Fibroblast of skin of abdomen (primary cell): ENCODE data around the gene PRDM13.
"Not testable (repeated sequence)": the region's sequence is repeated elsewhere in the genome, so short reads cannot be mapped to it uniquely, and the experiment has no call there.

Experiments
- DNase-seq: peaks from one replicate; pipeline ENCODE4 v3.0.0-alpha.2; 2013

Gene PRDM13

DNA sequence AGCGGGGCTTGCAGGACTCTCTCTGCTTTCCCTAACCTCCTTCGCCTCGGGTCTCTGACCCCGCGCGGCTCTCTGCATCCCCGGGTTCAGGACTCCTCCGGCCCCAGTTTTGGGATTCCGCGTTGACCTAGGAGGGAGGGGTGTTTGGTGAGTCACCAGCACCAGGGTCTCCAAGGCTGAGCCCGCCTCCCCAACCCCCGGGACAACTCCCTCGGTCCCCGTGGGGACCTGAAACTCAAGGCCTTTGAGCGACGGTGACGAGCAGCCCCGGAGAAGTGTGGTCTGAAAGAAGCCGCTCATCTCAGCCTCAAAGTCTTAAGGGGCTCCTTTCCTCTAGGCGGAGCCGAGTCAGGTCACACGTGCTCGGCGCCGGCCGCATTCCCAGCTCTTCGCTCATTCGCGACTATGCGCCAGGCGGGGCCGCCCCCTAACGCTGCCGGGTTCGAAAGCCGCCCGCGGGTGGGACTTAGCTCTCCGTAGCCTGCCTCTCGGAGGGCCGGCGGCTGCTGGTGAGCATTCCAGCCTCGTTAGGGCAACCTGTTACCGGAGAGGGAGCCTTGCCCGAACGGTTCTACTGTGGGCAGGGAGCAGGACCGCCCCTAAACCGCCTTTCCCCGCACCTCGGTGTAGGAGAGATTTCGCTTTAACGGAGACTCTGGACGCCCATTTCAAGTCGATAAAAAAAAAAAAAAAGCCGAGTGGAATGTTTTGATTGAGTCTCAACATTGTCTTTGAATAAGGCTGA, 3.0 kb upstream of the PRDM13 start:
- DNase-seq: no peak

DNA sequence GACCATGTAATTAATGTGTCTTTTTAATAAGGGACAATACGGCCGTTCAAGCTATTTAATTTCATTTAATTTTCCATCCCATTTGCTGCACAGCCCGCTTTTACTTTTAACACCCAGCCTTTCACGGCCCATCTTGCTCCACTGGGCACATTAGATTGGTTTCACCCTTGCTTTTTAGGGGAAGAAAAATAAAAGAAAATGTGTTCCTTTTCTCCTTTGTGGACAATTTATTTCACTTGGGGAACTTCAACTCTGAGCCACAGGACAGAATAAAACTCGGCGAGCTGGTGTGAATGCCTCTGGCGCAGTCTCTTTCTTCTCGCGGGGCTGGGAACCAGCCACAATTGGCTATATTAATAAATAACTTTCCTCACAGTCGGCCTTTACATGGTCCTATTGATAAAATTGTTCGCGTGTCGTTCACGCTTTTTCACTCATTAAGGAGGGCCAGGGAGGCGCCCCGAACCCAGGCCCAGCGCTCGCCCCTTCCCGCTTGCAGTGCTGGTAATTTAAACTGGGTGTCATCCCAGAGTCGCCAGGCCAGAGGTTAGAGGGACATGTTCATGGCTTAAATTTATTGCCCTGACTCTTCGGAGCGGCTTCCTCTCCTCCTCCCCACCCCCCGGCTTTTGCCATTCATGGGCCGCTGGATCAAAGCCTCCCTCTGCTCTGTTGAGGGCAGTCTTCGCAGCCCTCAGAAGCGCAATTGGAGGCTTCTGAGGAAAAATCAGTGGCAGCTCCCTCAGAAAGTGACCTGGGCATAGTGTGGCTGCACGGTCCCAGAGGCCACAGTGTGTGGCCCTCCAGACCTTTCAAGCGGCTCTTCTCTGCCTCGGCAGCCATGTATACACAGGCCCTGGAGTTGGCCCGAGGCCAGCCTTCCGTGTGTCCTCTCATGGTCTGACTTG, 2.2 kb upstream of the PRDM13 start:
- no peak for DNase-seq

DNA sequence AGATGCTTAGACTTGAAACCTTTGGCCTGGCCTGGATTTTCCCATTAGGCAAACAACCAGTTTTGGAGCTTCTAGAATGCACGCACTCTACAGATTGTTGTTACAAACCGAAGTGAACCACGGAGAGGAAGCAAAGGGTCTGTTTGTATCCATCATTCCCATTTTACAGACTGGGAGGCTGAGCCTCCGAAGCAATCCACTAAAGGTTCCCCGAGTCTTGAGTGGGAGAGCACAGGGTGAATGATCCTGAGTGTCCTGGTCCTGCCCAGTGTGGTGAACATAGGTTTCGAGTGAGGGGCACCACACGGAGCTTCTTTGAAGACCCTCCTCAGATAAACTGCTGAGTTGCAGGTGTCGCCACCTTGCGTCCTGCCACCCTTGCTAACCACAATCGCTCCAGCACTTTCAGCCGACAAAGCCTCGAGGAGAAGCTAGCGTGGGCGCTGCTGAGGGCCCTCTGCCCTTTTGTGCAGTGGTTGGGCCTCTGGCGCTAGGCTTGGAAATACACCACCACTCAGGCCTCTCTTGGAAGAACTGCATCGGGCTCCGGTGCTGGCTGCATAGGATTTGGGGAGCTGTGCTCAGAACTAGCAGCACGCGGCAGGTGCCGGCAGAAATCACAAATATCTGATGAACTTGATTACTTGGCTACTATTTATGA, 1.4 kb upstream of the PRDM13 start:
- DNase-seq: no peak

DNA sequence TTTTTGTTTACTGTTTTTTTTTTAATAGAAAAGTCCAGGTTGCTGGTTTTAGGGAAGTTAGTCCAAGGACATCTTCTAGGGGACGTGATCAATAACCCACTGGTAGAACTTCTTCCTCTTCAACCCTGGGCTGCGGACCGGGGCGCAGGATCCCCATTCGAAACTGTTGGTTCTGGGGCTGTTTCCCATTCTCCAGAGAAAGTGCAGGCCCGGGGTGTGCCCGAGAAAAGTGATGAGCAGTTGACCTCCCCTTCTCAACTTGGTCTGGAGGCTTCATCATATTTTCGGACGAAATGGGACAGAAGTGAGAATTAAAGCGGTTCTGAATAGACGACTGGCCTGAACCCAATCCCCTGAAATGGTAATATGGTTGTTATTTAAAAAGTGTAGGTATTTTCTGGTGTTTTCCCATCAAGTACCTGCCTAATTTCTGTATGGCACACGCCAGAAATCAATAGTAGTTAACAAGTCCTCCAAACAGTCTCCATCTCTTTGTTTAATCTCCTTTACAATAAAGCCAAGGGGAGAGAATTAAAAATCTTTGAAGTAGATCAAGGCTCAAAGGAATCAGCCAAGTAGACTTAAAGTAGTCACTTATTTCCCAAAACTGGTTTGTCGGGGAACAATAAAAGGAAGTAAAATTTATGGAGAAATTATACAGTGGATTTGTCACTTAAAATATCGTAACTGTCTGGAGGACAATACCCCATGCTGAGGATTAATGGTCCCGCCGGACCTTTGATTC, 550 bp upstream of the PRDM13 start:
- no peak for DNase-seq

DNA sequence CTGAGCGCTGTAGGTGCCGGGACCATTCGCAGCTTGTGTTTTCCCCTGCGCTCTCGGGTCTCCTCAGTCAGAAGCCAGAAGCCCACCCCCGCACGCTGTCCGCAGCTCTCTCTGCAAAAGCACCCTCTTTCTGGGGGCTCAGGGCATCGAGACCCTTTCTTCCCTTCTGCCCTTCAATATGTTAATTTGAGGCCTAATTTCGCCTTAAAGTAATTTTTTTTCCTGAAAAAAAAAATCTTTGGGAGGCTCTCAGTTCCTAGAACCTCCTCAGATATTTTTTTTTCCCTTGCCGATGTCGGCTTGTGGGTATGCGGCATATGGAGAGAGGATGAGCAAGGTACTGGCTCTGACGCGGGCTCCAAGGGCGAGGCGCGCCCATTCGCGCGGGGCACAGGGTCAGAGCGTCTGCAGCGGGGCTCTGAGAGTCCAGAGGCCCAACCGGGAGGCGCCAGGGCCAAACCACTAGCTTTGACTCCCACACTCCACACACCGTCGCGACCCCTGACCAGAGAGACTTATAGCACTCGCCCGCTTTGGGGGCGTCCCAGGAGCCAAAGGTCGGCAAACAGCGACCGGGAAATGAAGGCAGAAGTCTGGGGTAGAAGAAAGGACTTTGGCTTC, 893 bp downstream of the PRDM13 start:
- DNase-seq: no peak

GRCh38 chr6:99608059-99608885, 1.6 kb downstream of the PRDM13 start:
- DNase-seq: no peak

DNA sequence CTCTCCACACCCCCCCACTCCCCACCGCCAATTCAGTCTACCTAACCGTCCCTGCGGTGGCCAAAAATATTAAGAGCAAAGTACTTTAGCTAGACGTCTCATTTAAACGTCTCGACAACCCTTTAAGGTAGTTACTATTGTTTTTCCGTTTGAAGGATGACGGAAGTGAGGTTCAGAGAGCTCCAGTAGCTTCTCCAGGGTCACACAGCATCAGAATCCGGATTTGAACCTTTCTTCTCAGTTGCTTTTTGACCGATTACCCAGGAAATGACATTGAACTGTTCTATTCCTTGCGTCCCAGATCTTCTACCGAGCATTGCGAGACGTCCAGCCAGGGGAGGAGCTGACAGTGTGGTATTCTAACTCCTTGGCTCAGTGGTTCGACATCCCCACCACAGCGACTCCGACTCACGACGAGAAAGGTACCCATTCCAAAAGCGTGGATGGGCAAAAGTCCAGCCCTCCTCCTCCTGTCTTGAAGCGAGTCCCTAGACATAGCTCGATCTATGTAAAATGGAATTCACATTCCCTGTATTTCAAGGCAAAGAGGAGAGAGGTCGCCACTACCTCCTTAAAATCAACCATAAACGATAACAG, 2.4 kb downstream of the PRDM13 start:
- DNase-seq: no peak

GRCh38 chr6:99609905-99610489, 3.4 kb downstream of the PRDM13 start:
- DNase-seq: no peak

DNA sequence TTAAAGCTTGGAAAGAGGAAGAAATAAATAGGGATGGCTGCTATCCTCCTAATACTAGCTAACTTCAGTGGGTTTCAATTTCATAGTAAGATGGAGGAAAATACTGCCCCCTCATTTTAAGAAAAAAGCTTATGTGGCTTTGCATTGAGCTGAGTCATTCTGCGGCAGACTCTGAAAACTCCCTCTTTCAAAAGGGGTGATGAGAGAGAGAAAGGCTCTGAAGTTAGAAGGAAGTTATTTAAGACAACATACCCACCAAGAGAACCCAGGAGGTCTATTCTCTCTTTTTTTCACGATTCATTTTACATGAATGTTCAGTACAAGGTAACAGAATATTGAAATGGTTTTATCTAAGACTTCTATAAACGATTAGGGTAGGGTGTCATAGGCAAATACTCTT, 4.5 kb downstream of the PRDM13 start:
- DNase-seq: no peak

DNA sequence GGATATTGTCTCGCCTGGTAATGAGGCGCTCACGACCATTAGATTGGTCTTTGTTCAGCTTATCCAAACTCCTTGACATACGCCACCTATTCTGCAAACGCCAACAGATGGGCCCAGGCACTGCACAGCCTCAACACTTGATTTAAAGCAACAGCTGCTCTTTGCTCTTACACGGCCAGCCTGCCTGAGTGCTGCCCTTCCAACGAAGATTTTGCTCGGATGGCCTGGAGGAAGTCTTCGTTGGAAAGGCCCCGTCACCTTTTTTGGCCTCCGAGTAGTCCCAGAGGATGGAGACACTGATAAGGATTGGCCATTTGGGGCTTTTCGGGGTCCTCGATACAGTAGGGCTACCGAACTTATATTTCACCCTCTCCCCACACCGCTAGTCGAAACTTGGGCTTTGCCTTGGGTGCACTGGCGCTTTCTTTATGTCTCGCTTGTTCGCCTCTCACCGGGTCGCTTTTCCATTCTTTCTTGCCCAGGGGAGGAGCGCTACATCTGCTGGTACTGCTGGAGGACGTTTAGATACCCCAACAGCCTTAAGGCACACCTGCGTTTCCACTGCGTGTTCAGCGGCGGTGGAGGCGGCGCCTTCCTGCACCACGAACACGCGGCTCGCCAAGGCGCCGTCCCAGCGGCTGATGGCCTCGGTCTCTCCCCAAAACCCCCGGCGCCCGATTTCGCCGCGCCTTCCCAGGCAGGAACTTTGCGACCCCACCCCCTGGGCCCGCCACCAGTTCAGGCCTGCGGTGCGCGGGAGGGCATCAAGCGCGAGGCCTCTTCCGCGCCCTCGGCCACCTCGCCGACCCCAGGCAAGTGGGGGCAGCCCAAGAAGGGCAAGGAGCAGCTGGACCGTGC, 6.1 kb downstream of the PRDM13 start:
- DNase-seq: no peak

GRCh38 chr6:99613409-99613704, 6.7 kb downstream of the PRDM13 start:
- DNase-seq: peak; percentile 35

DNA sequence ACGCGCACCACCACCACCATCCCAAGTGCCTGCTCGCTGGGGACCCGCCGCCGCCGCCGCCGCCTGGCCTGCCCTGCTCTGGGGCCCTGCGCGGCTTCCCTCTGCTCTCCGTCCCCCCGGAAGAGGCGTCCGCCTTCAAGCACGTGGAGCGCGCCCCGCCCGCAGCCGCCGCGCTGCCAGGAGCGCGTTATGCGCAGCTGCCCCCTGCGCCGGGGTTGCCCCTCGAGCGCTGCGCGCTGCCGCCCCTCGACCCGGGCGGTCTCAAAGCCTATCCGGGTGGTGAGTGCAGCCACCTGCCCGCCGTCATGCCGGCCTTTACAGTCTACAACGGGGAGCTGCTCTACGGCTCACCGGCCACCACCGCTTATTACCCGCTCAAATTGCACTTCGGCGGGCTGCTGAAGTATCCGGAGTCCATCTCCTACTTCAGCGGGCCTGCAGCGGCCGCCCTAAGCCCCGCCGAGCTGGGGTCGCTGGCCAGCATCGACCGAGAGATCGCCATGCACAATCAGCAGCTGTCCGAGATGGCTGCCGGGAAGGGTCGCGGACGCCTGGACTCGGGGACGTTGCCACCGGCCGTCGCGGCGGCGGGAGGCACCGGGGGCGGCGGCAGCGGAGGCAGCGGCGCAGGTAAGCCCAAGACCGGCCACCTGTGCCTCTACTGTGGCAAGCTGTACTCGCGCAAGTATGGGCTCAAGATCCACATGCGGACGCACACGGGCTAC, 7.2 kb downstream of the PRDM13 start:
- no peak for DNase-seq

DNA sequence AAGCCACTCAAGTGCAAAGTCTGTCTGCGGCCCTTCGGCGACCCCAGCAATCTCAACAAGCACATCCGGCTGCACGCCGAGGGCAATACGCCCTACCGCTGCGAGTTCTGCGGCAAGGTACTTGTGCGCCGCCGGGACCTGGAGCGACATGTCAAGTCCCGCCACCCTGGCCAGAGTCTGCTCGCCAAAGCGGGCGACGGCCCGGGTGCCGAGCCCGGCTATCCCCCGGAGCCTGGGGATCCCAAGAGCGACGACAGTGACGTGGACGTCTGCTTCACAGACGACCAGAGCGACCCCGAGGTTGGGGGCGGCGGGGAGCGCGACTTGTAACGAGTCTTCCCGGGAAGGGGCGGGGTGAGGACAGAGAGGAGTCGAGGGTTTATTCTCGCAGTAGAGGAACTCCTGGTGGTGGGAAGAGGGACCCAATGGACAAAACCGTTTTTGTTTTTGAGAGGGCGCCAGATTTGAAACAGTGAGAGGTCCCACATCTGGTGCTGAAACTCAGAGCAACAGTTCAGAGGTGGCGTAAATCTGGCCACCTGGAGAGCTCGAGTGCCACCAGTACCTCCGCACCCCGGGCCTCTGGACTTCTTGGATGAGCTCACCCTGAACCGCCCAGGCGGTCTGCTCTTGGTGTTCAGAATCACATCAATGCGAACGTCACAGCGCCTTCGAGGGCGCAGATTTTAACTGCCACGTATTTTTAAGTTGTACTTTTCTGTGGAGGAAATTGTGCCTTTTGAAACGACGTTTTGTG, 8.0 kb downstream of the PRDM13 start:
- no peak for DNase-seq

GRCh38 chr6:99617131-99617530, 10.5 kb downstream of the PRDM13 start:
- no peak for DNase-seq

GRCh38 chr6:99618649-99619408, 12.2 kb downstream of the PRDM13 start:
- DNase-seq: no peak

DNA sequence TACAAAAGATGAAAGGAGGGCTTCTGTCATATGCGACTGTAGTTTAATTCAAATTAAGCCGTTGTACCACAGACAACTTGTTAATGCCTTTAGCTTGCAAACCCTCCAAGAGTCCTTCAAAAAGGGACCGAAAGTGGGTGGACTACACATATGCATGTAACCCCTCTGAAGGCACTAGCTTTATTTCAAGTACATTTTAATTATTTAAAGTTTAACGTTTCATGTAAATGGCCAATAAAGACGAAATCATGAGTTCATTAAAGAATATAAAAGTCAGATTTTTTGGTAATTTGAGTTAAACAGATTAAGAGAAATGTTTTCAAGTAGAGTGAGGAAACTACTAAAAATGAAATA, 12.8 kb downstream of the PRDM13 start:
- DNase-seq: no peak

DNA sequence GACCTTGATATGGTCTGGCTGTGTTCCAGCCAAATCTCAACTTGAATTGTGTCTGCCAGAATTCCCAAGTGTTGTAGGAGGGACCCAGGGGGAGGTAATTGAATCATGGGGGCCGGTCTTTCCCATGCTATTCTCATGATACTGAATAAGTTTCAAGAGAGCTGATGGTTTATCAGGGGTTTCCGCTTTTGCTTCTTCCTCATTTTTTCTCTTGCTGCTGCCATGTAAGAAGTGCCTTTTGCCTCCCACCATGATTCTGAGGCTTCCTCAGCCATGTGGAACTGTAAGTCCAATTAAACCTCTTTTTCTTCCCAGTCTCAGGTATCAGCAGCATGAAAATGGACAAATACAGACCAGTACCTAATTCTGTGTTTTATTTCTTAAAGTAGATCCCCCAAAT, 15.4 kb downstream of the PRDM13 start:
- DNase-seq: not testable (repeated sequence)
